ENCODE data around the gene GAS2. TPM values are rescaled to one million over a fixed set of nuclear protein-coding genes. Genes with fewer than 3 reads are reported as not detected.
"Not testable (repeated sequence)": the region's sequence is repeated elsewhere in the genome, so short reads cannot be mapped to it uniquely, and the experiment has no call there.

GAS2 gene
- polyA plus RNA-seq, 1 of the 3 experiments (the other 2 are of a cell fraction) = 0.72 TPM

DNA sequence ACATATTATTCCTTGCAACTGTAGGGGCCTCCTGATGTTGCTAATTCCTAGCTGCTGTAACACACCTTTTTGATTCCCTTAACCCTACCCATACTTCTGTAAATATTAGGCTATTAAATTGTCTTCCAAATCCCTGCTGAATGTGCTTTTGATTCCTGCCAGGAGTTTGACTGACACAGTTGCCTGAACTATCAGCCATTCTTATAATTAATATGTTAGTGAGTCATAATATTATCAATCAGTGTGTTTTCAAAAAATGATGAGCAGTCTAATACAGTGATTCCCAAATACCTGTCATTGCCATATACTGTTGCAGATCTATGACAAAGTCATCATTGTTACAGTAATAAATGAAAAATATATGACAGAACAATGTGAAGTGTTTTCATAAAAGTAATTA lies 24.9 kb upstream of the GAS2 start:
- Histone ChIP-seq H3K9me3 (no peaks in the 10 kb centered on the region), H4K20me1 (ENCODE audit: insufficient read depth) (no peaks in the 10 kb centered on the region), H3K27me3 (ENCODE audit: insufficient read depth) (no peaks in the 10 kb centered on the region), H3K27ac (ENCODE audit: low read depth in 2 of 2, low read length in 1 of 2) (no peak overlapping the region), H3K9me2 (no peaks in the 10 kb centered on the region), H2AFZ (ENCODE audit: low read depth) (no peak overlapping the region), H3K4me3 (ENCODE audit: low read depth in 2 of 2, low read length in 1 of 2) (no peak overlapping the region), H3F3A (replicated peaks; ENCODE audit: insufficient read depth) (no peaks in the 10 kb centered on the region), H3K36me3 (replicated peaks in 1 of 2; ENCODE audit: control insufficient read depth in 1 of 2, insufficient read depth in 2 of 2, low read length in 1 of 2) (no peaks in the 10 kb centered on the region), H3K79me2 (ENCODE audit: insufficient read depth) (no peaks in the 10 kb centered on the region), H3K4me1 (ENCODE audit: control insufficient read depth in 1 of 2, insufficient read depth in 2 of 2, low read depth in 1 of 2, low read length in 1 of 2) (no peaks in the 10 kb centered on the region), H3K4me2 (no peak overlapping the region), H3K9ac (no peak overlapping the region)
- POLR2A ChIA-PET = no interaction called here
- no peak for DNase-seq
- TF ChIP-seq JUND (IDR thresholded peaks at IDR 0.05) (no peak), USF2 (IDR thresholded peaks at IDR 0.05; ENCODE audit: borderline replicate concordance, low read depth, low read length) (no peak), MAX (IDR thresholded peaks at IDR 0.05; ENCODE audit: low read depth) (no peak), SMC3 (IDR thresholded peaks at IDR 0.05; ENCODE audit: low read depth, low read length) (no peak)
- TF ChIP-seq, protein P1, sequence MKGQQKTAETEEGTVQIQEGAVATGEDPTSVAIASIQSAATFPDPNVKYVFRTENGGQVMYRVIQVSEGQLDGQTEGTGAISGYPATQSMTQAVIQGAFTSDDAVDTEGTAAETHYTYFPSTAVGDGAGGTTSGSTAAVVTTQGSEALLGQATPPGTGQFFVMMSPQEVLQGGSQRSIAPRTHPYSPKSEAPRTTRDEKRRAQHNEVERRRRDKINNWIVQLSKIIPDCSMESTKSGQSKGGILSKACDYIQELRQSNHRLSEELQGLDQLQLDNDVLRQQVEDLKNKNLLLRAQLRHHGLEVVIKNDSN (IDR thresholded peaks at IDR 0.05; ENCODE audit: borderline replicate concordance, low read depth) = no peak
- TF ChIP-seq, protein P2, sequence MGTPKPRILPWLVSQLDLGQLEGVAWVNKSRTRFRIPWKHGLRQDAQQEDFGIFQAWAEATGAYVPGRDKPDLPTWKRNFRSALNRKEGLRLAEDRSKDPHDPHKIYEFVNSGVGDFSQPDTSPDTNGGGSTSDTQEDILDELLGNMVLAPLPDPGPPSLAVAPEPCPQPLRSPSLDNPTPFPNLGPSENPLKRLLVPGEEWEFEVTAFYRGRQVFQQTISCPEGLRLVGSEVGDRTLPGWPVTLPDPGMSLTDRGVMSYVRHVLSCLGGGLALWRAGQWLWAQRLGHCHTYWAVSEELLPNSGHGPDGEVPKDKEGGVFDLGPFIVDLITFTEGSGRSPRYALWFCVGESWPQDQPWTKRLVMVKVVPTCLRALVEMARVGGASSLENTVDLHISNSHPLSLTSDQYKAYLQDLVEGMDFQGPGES (IDR thresholded peaks at IDR 0.05; ENCODE audit: low read depth, low read length) = no peak
- TF ChIP-seq, protein P3, sequence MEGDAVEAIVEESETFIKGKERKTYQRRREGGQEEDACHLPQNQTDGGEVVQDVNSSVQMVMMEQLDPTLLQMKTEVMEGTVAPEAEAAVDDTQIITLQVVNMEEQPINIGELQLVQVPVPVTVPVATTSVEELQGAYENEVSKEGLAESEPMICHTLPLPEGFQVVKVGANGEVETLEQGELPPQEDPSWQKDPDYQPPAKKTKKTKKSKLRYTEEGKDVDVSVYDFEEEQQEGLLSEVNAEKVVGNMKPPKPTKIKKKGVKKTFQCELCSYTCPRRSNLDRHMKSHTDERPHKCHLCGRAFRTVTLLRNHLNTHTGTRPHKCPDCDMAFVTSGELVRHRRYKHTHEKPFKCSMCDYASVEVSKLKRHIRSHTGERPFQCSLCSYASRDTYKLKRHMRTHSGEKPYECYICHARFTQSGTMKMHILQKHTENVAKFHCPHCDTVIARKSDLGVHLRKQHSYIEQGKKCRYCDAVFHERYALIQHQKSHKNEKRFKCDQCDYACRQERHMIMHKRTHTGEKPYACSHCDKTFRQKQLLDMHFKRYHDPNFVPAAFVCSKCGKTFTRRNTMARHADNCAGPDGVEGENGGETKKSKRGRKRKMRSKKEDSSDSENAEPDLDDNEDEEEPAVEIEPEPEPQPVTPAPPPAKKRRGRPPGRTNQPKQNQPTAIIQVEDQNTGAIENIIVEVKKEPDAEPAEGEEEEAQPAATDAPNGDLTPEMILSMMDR (IDR thresholded peaks at IDR 0.05) = no peak
- CTCF ChIA-PET = interaction anchor here (1.6 kb wide), 1 partner anchor 102 kb away, joined by 3 read pairs; no protein-coding TSS in a partner anchor

DNA sequence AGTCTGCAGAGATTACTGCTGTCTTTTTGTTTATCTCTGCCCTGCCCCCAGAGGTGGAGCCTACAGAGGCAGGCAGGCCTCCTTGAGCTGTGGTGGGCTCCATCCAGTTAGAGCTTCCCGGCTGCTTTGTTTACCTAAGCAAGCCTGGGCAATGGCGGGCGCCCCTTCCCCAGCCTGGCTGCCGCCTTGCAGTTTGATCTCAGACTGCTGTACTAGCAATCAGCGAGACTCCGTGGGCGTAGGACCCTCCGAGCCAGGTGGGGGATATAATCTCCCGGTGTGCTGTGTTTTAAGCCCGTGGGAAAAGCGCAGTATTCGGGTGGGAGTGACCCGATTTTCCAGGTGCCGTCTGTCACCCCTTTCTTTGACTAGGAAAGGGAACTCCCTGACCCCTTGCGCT lies 14.1 kb upstream of the GAS2 start:
- H3K4me1 ChIP-seq (ENCODE audit: control insufficient read depth in 1 of 2, insufficient read depth in 2 of 2, low read depth in 1 of 2, low read length in 1 of 2); H3K79me2 ChIP-seq (ENCODE audit: insufficient read depth); H4K20me1 ChIP-seq (ENCODE audit: insufficient read depth); H2AFZ ChIP-seq (ENCODE audit: low read depth); H3K36me3 ChIP-seq (replicated peaks in 1 of 2; ENCODE audit: control insufficient read depth in 1 of 2, insufficient read depth in 2 of 2, low read length in 1 of 2); CTCF ChIA-PET; H3K9me3 ChIP-seq; H3F3A ChIP-seq (replicated peaks; ENCODE audit: insufficient read depth); H3K9ac ChIP-seq; H3K4me3 ChIP-seq (ENCODE audit: low read depth in 2 of 2, low read length in 1 of 2); H3K9me2 ChIP-seq; H3K27ac ChIP-seq (ENCODE audit: low read depth in 2 of 2, low read length in 1 of 2); H3K27me3 ChIP-seq (ENCODE audit: insufficient read depth); DNase-seq; H3K4me2 ChIP-seq; POLR2A ChIA-PET: not testable (repeated sequence)
- 61% methylated on average over 14 of the region's 15 CpGs for WGBS (ENCODE audit: low lambda C conversion rate)

Data from SK-N-SH (cell line).